GM13977 (cell line): ENCODE measurements around the gene RXRA.

Source experiments
- DNase-seq: peaks from one replicate; pipeline ENCODE4 v3.0.0; 2012; ENCODE audit warnings: low spot score
- in situ Hi-C: fragments of 300-500 bp; cut with MboI; formaldehyde crosslinking; loops from one replicate; pipeline ENCODE4 v1.12.0; 2022; ENCODE audit warnings: low sequenced_read_pairs, low pct_unique_long_range_greater_than_20kb, mixed read lengths, inconsistent platforms; ENCODE audit not compliant: unreplicated experiment
- TF ChIP-seq, protein P1 (sequence below): IDR thresholded peaks from 2 replicates; pipeline ENCODE4 v1.5.1; 2012; ENCODE audit warnings: mild to moderate bottlenecking, control low read depth; ENCODE audit not compliant: insufficient read depth; ENCODE audit errors: extremely low read depth, missing control alignments

Gene RXRA

DNA sequence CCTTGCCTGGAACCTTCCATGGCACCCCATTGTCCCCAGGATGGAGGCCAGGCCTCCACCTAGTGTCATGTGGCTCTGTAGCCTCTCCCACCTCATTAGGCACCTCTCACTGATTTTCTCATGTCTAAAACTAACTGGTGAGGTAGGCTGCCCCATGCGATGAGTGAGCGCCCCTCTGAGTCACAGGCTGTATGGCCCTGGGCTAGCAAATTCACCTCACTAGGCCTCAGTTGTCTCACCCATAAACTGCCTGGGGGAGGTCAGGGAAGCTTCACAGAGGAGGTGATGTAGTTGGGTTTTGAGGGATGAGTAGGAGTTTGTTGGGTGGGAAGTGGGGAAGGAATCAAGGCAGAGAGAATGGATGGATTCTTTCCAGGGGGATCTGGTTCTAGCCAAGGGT is 8.8 kb downstream of the RXRA start:
- TF ChIP-seq, protein P1, sequence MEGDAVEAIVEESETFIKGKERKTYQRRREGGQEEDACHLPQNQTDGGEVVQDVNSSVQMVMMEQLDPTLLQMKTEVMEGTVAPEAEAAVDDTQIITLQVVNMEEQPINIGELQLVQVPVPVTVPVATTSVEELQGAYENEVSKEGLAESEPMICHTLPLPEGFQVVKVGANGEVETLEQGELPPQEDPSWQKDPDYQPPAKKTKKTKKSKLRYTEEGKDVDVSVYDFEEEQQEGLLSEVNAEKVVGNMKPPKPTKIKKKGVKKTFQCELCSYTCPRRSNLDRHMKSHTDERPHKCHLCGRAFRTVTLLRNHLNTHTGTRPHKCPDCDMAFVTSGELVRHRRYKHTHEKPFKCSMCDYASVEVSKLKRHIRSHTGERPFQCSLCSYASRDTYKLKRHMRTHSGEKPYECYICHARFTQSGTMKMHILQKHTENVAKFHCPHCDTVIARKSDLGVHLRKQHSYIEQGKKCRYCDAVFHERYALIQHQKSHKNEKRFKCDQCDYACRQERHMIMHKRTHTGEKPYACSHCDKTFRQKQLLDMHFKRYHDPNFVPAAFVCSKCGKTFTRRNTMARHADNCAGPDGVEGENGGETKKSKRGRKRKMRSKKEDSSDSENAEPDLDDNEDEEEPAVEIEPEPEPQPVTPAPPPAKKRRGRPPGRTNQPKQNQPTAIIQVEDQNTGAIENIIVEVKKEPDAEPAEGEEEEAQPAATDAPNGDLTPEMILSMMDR = no peak
- no peak for DNase-seq
- in situ Hi-C loops = no loop called here

DNA sequence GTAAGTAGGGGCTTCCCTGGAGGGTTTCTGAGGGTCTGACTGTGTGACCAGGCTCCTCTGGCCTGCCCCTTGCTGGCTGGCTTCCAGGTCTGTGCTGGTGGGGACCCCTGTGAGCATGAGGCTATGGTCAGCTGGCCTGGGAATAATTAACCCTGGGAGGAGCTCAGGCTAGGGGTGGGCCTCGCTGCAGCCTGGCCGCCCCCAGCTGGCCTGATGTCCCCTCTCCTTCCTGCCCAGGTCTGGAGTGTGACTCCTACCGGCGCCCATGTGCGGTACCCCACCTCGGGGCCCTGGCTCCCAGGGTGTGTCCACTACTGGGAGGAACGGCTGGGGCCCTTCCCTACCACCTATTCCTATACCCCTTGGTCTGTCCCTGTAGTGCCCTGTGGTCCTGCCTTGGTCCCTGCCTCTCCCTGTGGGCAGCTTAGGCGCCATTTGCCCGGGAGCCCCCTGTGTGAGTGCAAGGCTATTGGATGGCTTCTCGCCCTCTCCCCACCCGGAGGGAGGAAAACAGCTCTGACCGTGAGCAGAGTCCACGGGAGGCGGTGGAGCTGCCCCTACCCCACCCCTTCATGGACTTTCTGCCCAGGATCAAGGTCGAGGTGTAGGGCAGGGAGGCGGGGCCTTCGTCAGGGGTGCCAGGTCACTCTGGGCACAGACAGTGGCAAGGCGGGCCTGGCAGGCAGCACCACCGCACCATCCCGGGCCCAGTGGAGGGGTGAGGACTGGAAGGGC is 9.4 kb downstream of the RXRA start:
- TF ChIP-seq, protein P1 = no peak
- DNase-seq = no peak
- in situ Hi-C loops = no loop called here

DNA sequence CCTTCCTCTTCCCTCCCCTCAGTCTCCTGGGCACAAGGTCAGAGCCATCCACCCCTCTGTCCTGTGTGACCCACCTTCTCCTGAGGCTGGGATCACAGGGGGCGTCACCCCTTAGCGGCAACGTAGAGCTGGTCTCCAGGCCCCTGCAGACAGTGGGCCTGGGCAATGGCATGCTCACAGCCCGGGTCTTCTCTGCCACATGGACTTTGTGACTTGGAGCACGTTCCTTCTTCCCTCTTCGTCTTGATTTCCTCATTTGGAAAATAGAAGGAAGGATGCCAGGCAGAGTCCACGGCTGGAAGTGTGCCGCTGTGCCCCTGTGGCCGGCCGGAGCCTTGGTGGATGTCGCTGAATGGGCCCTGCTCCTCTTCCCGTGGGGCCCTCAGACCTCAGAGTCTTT is 10.0 kb downstream of the RXRA start:
- TF ChIP-seq, protein P1 = no peak
- in situ Hi-C loops = no loop called here
- no peak for DNase-seq

GRCh38 chr9:134336924-134337323 is 10.7 kb downstream of the RXRA start:
- in situ Hi-C loops = no loop called here
- TF ChIP-seq, protein P1 = no peak
- DNase-seq = no peak

GRCh38 chr9:134337469-134337868 is 11.2 kb downstream of the RXRA start:
- DNase-seq = no peak
- in situ Hi-C loops = no loop called here

DNA sequence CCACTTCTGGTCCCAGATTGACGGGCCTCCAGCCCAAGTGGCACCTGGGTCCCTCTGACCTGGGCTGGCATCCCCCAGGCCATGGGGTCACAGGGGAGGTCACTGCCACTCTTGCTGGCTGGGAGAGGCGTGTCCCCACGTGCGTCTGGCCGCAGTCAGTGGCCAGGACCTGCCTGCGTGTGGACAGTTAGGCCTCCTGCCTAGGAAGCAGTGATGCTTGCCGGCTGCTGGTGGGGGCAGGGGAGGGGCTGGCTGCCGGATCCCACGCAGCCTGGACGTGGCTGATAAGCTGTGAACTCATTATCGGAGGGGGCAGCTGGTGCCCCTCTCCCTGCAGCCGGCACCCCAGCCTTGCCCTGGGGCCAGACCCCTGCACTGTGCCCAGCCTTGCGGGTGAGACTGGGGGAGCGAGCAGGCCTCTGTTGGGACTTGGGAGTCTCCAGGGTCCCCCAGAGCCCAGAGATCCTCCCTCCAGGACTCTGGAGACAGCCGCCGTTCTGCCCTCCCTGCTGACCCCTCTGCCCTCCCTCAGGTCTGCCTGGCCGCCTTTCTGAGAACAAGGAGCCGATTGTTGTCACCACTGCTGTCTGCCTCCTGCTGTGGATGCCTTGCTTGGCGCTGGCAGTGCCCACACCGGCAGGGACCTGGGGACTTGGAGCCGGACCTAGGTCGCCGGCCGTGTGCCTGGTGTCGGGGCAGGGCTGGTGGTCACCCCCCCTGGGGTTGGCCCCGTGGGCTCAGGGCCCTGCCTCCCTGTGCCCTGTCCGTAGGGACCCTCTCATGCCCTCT is 12.3 kb downstream of the RXRA start:
- in situ Hi-C loops = no loop called here
- no peak for DNase-seq
- TF ChIP-seq, protein P1 = no peak

More at GRCh38 chr9:134337469-134337868, 11.2 kb downstream of the RXRA start:
- TF ChIP-seq, protein P1 = no peak
